Stimulated activated naive B cell treated with anti-CD40 and anti-IgM and Interleukin-4, amounts not matched to agents 10 μg/mL and 1 μg/mL and 100 μg/mL, for 72 hours (primary cell): ENCODE data around the gene UCK1.

Experiments
- ATAC-seq, 2 donors: fragments of 150-1000 bp; cut with Tn5 transposase; replicated peaks; 2 replicates each; pipeline ENCODE4 v1.10.0; 2021; ENCODE audit warnings: moderate library complexity in 1 of 2
- DNase-seq: peaks from one replicate; pipeline ENCODE4 v3.0.0; 2021
- H3K27ac Mint-ChIP-seq: one replicate; pipeline ENCODE4 v1.8.0; 2022; ENCODE audit warnings: mild to moderate bottlenecking, mixed read lengths
- H3K27me3 Mint-ChIP-seq, 2 donors: one replicate each; pipeline ENCODE4 v1.8.0; 2022; ENCODE audit warnings: mixed read lengths in 2 of 2
- H3K36me3 Mint-ChIP-seq, 2 donors: one replicate each; pipeline ENCODE4 v1.8.0; 2022; ENCODE audit warnings: mixed read lengths in 2 of 2, mild to moderate bottlenecking in 1 of 2
- H3K4me1 Mint-ChIP-seq, 2 donors: one replicate each; pipeline ENCODE4 v1.8.0; 2022; ENCODE audit warnings: mixed read lengths in 2 of 2, mild to moderate bottlenecking in 1 of 2
- H3K4me3 Mint-ChIP-seq, 2 donors: one replicate each; pipeline ENCODE4 v1.8.0; 2022; ENCODE audit warnings: mild to moderate bottlenecking in 2 of 2, mixed read lengths in 2 of 2, moderate library complexity in 1 of 2
- H3K9me3 Mint-ChIP-seq, 2 donors: one replicate each; pipeline ENCODE4 v1.8.0; 2022; ENCODE audit warnings: mixed read lengths in 2 of 2, mild to moderate bottlenecking in 1 of 2

Gene UCK1

GRCh38 chr9:131505012-131505411, 26.1 kb downstream of the UCK1 start:
- ATAC-seq, result no peak
- DNase-seq, result no peak
- Mint-ChIP-seq H3K27me3 (no peaks in the 10 kb centered on the region), H3K4me3 (peak overlapping the region in 1 of 2 donors; percentile 44), H3K36me3 (peaks cover 8 to 44% of the 10 kb centered on the region in 2 donors), H3K4me1 (peaks cover 30 to 46% of the 10 kb centered on the region in 2 donors), H3K9me3 (no peaks in the 10 kb centered on the region), H3K27ac (no peak overlapping the region)

GRCh38 chr9:131503626-131504465, 27.2 kb downstream of the UCK1 start:
- Mint-ChIP-seq H3K4me1 (peaks cover 30 to 46% of the 10 kb centered on the region in 2 donors), H3K36me3 (peaks cover 13 to 45% of the 10 kb centered on the region in 2 donors), H3K27me3 (no peaks in the 10 kb centered on the region), H3K9me3 (no peaks in the 10 kb centered on the region), H3K4me3 (peak overlapping the region; percentile 92 to 95), H3K27ac (peak overlapping the region; percentile 95)
- ATAC-seq (peak; percentile 31 to 51), DNase-seq (peak; percentile 22)

DNA sequence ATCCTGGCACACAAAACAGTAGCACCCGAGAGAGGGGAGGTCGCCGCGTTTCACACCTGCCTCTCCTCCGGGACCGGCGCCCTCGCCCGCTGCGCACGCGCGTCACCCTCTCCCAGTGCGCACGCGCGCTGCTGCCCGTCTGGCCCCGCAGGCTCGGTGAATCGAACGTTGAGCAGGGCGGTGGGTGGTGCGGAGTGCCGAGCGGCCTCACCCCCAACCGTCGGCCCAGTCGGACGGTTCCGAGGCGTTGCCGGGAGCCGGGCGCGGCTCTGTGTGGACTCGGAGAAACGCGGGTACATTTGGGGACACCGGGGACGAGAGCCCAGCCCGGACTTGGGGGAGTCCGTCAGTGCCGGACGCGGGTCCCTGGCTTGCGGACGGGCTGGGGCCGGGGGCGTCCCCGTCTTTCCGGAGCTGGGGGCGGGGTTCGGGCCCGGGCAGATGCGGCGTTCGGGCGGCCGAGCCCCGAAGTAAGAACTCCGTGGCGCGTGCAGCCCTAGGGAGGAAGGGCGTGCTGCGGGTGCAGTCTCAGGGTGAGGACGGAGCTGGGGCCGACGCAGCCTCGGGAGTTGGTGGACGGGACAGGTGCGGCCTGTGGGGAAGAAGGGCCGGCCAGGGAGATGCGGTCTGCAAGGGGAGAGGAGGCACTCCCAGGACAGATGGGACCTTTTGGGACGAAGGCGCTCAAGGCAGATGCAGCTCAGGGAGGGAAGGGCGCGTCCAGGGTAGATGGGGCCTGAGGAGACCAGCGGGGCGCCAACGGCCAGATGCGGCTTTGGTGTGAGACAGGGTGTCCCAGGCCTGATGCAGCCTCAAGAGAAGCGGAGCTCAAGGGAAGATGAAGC, 28.1 kb downstream of the UCK1 start, which contains the start of gene POMT1:
Gene POMT1, plus strand, starts transcription at position 138 of the 845 bp plus-strand sequence. CDS start 1,301 bp downstream, outside the sequence.
- ATAC-seq, result peak; percentile 82 to 88
- H3K4me1 Mint-ChIP-seq, result peaks cover 30 to 46% of the 10 kb centered on the region in 2 donors
- DNase-seq, result peak; percentile 86
- peak within 1 kb of the TSS; percentile 92 to 95 for H3K4me3 Mint-ChIP-seq
- peak within 1 kb of the TSS; percentile 95 for H3K27ac Mint-ChIP-seq
- H3K27me3 Mint-ChIP-seq, result no peaks in the 10 kb centered on the region
- H3K36me3 Mint-ChIP-seq, result peaks cover 13 to 44% of the 10 kb centered on the region in 2 donors
- H3K9me3 Mint-ChIP-seq, result no peaks in the 10 kb centered on the region

DNA sequence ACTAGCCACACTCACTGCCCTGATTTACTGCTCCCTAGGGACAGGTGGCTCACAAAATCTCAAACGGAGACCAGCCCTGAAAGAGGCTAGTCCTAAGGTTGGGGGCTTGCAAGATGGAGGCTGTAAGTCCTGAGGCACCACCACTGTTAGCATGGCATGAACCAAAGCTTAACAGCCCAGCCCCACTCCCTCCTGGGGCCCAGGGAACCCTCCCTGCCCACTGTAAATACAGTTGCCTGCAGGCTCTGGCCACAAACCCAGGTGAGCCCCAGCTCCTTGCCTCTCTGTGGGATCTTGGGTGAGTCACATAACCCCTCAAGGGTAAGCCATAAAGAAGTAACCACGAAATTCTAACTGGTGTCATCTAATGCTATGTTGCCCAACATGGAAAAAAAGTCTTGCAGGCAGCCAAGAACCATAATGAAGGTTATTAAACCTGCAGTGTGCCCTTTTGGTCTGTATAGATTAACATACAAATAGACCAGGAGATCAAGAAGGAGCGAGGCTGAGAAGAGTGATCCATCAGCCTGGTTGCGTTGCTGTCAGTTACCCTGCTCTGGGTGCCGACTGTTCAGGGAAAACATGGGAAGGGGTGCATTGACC, 30.0 kb downstream of the UCK1 start:
- no peaks in the 10 kb centered on the region for H3K9me3 Mint-ChIP-seq
- H3K4me1 Mint-ChIP-seq, result peaks cover 30 to 51% of the 10 kb centered on the region in 2 donors
- peak; percentile 7 to 9 for ATAC-seq
- DNase-seq, result no peak
- no peaks in the 10 kb centered on the region for H3K27me3 Mint-ChIP-seq
- H3K27ac Mint-ChIP-seq, result peak overlapping the region; percentile 80
- peak overlapping the region; percentile 54 to 74 for H3K4me3 Mint-ChIP-seq
- H3K36me3 Mint-ChIP-seq, result peaks cover 22 to 45% of the 10 kb centered on the region in 2 donors

GRCh38 chr9:131500377-131500776, 30.7 kb downstream of the UCK1 start:
- peaks cover 22 to 47% of the 10 kb centered on the region in 2 donors for H3K36me3 Mint-ChIP-seq
- peak overlapping the region in 1 of 2 donors; percentile 41 for H3K4me3 Mint-ChIP-seq
- H3K9me3 Mint-ChIP-seq, result no peaks in the 10 kb centered on the region
- DNase-seq, result no peak
- H3K4me1 Mint-ChIP-seq, result peaks cover 30 to 51% of the 10 kb centered on the region in 2 donors
- peak overlapping the region; percentile 66 for H3K27ac Mint-ChIP-seq
- ATAC-seq, result no peak
- H3K27me3 Mint-ChIP-seq, result no peaks in the 10 kb centered on the region

DNA sequence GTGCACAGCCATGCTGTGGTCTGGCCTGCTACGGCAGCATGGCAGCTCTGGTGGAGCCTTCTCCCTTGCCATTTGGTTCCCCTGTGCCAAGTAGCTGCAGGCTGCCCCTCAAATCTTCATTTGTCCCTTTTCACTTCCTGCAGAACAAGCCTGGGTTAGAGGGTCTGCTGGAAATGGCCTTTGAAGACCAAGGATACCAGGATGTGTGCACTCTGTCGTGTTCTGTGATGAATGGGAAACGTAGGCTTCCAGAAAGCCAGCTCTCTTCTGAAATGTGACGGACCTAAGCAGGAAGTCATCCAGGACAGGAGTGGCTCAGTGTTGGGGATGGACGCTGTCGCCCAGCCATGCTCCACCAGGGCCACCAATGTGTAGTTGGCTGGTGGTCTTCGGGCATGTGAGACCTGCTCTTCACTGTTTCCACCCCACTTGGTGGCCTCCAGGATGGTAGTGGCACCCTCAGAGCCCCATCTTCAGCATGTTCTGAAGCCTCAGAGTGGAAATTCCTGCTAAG, 31.8 kb downstream of the UCK1 start:
- Mint-ChIP-seq H3K4me1 (peaks cover 27 to 43% of the 10 kb centered on the region in 2 donors), H3K27ac (peak overlapping the region; percentile 63), H3K36me3 (peaks cover 26 to 50% of the 10 kb centered on the region in 2 donors), H3K4me3 (peak overlapping the region in 1 of 2 donors; percentile 2), H3K9me3 (no peaks in the 10 kb centered on the region), H3K27me3 (no peaks in the 10 kb centered on the region)
- ATAC-seq (no peak), DNase-seq (no peak)

DNA sequence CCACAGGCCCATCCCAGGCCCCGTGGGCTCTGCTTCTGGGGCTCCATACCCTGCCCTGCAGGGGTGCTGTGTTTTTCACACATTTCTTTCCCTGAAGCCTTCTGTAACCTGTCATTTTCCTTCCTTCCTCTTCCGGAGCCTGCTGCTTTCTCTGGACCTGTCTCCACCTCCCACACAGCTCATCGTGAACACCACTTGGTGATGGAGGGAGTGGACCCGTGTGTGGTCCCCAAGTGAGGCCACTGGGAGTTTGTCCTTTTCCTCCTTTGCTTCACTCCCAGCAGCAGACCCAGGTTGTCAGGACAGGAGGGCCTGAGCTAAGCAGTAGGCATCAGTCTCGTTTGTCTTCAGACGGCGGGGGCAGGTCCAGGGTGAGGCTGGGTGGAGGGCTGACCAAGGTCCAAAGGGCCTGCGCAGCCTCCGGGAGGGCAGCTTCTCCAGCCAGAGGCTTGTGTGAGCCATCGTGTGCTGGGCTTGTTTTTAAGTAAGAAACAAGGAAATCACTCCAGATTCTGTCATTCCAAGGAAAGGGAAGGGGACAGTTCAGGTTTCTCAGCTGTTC, 34.1 kb downstream of the UCK1 start:
- Mint-ChIP-seq H3K27me3 (no peaks in the 10 kb centered on the region), H3K27ac (peak overlapping the region; percentile 49), H3K4me3 (no peak overlapping the region), H3K9me3 (no peaks in the 10 kb centered on the region), H3K36me3 (peaks cover 36 to 57% of the 10 kb centered on the region in 2 donors), H3K4me1 (peaks cover 12 to 22% of the 10 kb centered on the region in 2 donors)
- ATAC-seq (no peak), DNase-seq (no peak)

GRCh38 chr9:131495785-131496184, 35.3 kb downstream of the UCK1 start:
- Mint-ChIP-seq H3K4me3 (no peak overlapping the region), H3K27me3 (no peaks in the 10 kb centered on the region), H3K36me3 (peaks cover 45 to 61% of the 10 kb centered on the region in 2 donors), H3K4me1 (peaks cover 4 to 12% of the 10 kb centered on the region in 2 donors), H3K27ac (peak overlapping the region; percentile 62), H3K9me3 (no peaks in the 10 kb centered on the region)
- DNase-seq, result no peak
- ATAC-seq, result no peak

GRCh38 chr9:131494296-131494870, 36.7 kb downstream of the UCK1 start:
- DNase-seq, result no peak
- H3K4me1 Mint-ChIP-seq, result peaks cover 4% of the 10 kb centered on the region in 2 donors
- H3K9me3 Mint-ChIP-seq, result no peaks in the 10 kb centered on the region
- H3K27ac Mint-ChIP-seq, result peak overlapping the region; percentile 25
- H3K27me3 Mint-ChIP-seq, result no peaks in the 10 kb centered on the region
- peaks cover 53 to 65% of the 10 kb centered on the region in 2 donors for H3K36me3 Mint-ChIP-seq
- no peak overlapping the region for H3K4me3 Mint-ChIP-seq
- no peak for ATAC-seq

GRCh38 chr9:131492070-131492469, 39.0 kb downstream of the UCK1 start:
- DNase-seq, result no peak
- Mint-ChIP-seq H3K27ac (peak overlapping the region; percentile 74), H3K4me1 (peaks cover 3 to 6% of the 10 kb centered on the region in 2 donors), H3K27me3 (no peaks in the 10 kb centered on the region), H3K9me3 (no peaks in the 10 kb centered on the region), H3K36me3 (peaks cover 62 to 77% of the 10 kb centered on the region in 2 donors), H3K4me3 (no peak overlapping the region)
- ATAC-seq, result no peak

GRCh38 chr9:131491001-131491710, 39.9 kb downstream of the UCK1 start:
- peak overlapping the region; percentile 87 for H3K27ac Mint-ChIP-seq
- no peak overlapping the region for H3K4me3 Mint-ChIP-seq
- H3K27me3 Mint-ChIP-seq, result no peaks in the 10 kb centered on the region
- H3K4me1 Mint-ChIP-seq, result peaks cover 0 to 6% of the 10 kb centered on the region in 2 donors
- peaks cover 64 to 80% of the 10 kb centered on the region in 2 donors for H3K36me3 Mint-ChIP-seq
- ATAC-seq (no peak), DNase-seq (no peak)
- H3K9me3 Mint-ChIP-seq, result no peaks in the 10 kb centered on the region

DNA sequence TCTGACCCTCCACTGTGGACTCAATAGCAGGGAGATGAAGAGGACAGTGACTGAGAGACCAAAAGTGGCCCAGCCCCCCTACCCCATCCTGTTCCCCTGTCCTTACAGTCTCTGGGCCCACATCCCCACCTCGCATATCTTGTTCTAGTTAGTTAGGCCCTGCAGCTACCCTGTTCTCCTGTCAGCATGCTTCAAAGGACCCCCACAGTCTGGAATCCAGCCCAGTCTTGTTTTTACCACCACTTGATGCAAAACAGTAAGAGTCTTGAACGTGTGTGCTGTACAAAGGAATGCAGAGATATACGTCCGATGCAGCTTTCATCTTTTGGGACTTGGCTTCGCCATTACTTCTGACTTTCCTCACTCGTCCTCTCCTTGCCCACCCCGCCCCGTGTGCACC, 40.5 kb downstream of the UCK1 start:
- Mint-ChIP-seq H3K27ac (peak overlapping the region; percentile 87), H3K4me1 (peaks cover 0 to 6% of the 10 kb centered on the region in 2 donors), H3K4me3 (no peak overlapping the region), H3K36me3 (peaks cover 66 to 82% of the 10 kb centered on the region in 2 donors), H3K9me3 (no peaks in the 10 kb centered on the region), H3K27me3 (no peaks in the 10 kb centered on the region)
- ATAC-seq (no peak), DNase-seq (no peak)

- Mint-ChIP-seq H3K27ac (no peak overlapping the region), H3K4me3 (no peak overlapping the region), H3K36me3 (peaks cover 71 to 76% of the 10 kb centered on the region in 2 donors), H3K27me3 (no peaks in the 10 kb centered on the region), H3K4me1 (peaks cover 0 to 6% of the 10 kb centered on the region in 2 donors), H3K9me3 (no peaks in the 10 kb centered on the region)
- ATAC-seq, result no peak
- DNase-seq, result no peak
Observed at GRCh38 chr9:131487621-131488031, 43.4 kb downstream of the UCK1 start.
